GM12875 (cell line): ENCODE results near the gene DLX5.
A peak's percentile ranks its signal among the peaks of the same experiment; 100 is the strongest.

Source experiments
- H3K4me3 ChIP-seq: one replicate; pipeline ENCODE4 v1.5.1; 2011; ENCODE audit warnings: low read depth, low read length, control low read depth
- TF ChIP-seq, protein P1 (sequence below): IDR thresholded peaks from 2 replicates; pipeline ENCODE4 v1.5.1; 2011; ENCODE audit warnings: low read depth, mild to moderate bottlenecking, control low read depth, inconsistent platforms, low read length, moderate library complexity, borderline replicate concordance; ENCODE audit not compliant: insufficient read depth

The DLX5 gene

DNA sequence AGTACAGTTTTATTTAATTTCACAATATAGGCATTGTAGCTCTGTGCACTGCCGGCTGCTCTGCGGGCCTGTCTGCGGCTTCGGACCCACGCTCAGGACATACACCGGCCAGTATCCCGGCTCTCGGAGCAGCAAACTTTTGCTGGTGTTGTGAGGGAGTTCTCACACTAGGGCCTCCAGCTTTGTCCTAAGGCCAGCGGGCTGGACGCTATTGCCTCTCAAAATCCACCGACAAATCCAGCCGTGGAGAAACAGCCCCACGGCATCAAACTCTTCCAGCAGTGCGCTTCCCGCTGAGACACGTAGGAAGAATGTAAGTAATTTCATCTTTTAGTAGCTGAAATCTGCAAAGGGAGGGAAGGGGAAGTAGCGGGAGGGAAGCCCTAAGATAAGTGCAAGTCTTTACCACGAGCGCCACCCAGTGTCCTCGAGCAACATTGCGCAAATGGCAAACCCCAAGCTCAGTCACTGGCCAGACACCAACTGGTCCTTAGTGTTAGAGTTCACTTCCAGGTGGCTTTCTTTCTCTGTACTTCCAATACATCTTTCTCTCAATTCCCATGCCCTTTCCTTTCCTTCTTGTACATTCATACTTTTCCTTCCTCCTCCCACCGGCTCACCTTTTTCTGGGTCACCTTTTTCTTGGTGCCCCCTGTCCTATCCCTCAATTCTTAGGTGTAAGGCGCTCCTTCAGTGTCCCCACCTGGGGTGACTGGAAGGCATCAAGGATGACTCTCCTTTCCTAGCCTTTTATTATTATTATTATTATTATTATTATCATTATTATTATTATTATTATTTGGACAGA lies 3.0 kb upstream of the DLX5 start:
- TF ChIP-seq, protein P1, sequence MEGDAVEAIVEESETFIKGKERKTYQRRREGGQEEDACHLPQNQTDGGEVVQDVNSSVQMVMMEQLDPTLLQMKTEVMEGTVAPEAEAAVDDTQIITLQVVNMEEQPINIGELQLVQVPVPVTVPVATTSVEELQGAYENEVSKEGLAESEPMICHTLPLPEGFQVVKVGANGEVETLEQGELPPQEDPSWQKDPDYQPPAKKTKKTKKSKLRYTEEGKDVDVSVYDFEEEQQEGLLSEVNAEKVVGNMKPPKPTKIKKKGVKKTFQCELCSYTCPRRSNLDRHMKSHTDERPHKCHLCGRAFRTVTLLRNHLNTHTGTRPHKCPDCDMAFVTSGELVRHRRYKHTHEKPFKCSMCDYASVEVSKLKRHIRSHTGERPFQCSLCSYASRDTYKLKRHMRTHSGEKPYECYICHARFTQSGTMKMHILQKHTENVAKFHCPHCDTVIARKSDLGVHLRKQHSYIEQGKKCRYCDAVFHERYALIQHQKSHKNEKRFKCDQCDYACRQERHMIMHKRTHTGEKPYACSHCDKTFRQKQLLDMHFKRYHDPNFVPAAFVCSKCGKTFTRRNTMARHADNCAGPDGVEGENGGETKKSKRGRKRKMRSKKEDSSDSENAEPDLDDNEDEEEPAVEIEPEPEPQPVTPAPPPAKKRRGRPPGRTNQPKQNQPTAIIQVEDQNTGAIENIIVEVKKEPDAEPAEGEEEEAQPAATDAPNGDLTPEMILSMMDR: peak; percentile 89
- no peak overlapping the region for H3K4me3 ChIP-seq

DNA sequence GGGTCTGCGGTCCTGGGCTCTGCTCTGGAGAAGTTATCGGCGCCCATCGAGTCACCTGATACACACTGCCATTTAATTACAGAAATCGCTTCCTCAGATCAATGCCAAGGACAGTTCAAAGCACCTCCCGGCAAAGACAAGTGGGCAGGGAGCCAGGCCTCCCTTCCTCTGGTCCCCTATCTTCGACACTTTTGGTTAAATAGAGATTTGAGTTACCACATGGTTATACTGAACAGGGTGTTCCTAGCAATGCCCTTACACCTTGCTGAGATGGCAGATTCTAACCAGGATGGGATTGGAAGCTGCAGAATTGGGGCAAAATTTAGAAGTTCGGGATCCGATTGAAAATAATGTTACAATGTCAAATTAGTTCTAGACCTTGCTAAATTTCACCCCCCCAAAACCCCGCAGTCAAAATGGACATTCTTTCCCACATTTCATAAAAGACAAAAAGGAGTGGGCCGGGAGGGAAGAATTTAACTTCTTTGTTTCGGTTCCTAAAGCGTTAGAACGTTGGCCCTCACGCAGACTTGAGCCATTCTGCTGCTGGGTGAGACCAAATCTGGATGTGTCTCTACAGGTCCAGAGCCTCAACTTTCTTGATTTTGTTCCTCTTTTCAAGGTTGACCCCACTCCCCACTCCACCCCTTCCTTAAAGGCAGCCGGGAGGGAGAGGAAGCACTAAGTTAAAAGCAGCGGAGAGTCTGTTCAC lies 2.2 kb upstream of the DLX5 start:
- TF ChIP-seq, protein P1: no peak
- H3K4me3 ChIP-seq: no peak overlapping the region

DNA sequence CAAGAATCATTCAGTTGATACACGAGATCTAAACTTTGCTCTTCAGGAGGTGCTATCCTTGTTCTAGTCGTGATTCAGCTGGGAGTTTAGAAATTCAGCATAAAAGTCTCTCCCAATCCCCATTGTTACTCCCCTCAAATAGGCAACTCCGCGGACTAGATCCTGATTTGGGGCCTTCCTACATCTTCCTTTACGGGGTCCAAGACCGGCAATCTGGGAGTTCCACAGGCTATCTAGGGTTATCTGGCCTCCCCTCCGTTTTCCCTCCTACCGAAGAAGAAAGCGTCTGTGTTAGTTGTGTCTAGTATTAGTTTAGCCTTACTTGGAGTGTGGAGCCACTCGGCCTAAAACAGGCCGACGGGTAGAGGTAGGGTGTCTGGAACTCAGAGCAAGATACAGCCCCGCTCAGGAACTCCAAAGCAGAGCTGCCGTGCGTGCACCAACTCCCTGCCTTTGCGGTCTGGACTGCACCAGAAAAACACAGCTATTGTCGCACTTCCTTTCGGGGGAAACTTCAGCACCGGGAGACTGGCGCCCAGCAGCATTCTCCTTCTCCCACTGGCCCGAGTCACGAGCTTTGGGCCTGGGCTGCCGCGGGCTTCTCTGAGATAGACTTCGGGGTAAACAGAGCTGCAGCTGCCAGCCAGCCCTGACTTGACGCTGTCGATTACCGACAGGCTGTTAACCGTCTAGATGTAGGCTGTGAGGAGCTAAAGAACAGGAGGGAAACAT lies 1.5 kb upstream of the DLX5 start:
- no peak overlapping the region for H3K4me3 ChIP-seq
- TF ChIP-seq, protein P1: no peak

DNA sequence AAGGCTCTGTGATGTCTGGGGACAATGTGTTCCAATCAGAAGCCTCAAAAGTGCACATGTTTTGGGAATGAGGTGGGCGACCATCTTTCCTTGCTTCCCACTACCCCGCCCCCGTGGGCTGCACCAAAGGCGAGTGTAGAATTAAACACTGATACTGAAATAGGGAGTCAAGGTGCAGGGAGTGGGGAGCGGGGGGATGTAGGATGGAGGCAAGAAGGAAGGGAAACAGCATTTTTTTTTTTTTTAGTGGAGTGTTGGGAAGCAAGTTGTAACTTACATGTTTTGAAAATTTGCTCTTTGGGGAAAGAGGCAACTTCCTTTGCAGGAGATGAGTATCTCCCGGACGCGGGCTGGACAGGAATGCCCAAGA lies 484 bp upstream of the DLX5 start:
- H3K4me3 ChIP-seq: no peak overlapping the region
- TF ChIP-seq, protein P1: no peak

DNA sequence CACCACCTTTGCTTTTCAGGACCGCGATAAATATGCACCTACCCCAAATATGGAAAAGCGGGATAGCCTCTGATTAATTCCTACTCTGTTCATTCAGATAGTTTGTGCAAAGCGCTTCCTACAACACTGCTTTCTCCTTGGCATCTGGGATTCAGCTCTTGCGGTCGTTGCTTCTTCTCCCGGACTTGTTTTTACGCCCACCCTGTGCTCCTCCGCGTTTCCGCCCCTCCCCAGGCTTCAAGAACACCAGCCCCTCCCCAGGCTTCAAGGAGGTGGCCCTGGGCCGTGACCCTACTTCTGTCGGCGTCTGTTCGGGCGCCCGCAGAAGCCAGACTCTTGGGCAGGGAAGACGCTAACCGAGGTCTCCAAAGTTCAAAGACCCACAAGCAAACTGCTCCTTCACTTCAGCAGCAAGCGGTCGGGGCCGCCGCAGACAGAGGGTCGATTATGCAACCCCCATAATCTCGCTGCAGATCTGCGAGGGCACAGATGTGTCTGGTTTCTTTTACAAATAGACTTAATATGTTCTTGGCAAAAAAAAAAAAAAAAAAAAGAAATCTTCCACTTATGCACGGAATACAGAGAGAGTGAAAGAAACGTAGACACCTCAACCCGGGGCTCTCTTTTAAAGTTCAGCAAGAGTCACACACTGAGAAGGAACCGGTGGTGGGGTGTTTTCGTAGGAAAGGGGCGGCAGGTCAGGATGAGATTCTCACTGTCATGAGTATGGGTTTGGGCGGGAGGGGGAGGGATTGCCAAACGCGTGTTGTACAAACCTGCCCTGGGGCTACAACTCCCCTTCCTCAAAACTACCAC lies 1.9 kb downstream of the DLX5 start:
- no peak overlapping the region for H3K4me3 ChIP-seq
- TF ChIP-seq, protein P1: no peak

DNA sequence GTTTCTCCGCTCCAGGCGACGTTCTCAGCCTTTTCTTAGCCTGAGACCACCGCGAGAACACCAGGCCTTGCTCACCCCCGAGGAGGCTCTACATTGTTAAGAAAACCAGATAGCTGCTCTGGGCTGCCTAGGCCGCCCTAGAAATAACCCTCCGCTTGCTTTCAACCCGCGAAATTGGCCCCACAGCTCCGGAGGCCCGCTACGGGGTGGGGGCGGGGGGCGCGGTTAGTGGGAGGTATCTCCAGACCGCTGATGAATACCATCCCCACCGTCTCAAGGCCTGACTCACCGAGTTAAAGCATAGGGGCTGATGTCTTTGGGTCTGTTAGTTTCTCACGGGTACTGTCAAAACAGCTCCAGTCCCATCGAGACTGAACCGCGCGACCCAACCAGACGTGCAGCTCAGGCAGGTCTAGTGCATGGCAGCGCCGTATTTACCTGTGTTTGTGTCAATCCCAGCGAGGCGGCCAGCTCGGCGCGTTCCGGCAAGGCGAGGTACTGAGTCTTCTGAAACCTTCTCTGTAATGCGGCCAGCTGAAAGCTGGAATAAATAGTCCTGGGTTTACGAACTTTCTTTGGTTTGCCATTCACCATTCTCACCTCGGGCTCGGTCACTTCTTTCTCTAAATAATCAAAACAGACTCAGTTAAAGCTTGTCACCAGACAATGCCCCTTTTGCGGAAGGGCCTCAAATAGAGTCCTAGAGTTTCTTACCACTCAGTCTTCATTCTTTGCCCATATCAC lies 2.7 kb downstream of the DLX5 start:
- TF ChIP-seq, protein P1: no peak

More for the DNA sequence above, 2.7 kb downstream of the DLX5 start:
- no peak overlapping the region for H3K4me3 ChIP-seq
